Natural killer cell (primary cell): ENCODE data around the gene OSGIN1. TPM values are rescaled to one million over a fixed set of nuclear protein-coding genes. Genes with fewer than 3 reads are reported as not detected.

Experiments used
- ATAC-seq, 3 donors: fragments of 150-1000 bp in 2 of 3; fragments of 200-7000 bp in 1 of 3; cut with Tn5 transposase; 1 replicate in 1 of 3; 2 replicates in 2 of 3; pipeline ENCODE4 v1.10.0; 2021; ENCODE audit warnings: mild to moderate bottlenecking in 2 of 3, moderate library complexity in 2 of 3
- DNase-seq, 2 donors: peaks; one replicate each; pipeline versions ENCODE4 v3.0.0 to v3.0.0-alpha.2; 2013 to 2021; ENCODE audit warnings: mixed read lengths in 1 of 2
- H3K27ac ChIP-seq: one replicate; pipeline ENCODE4 v1.5.1; 2013; ENCODE audit warnings: mild to moderate bottlenecking, low read length
- H3K27me3 ChIP-seq: one replicate; pipeline ENCODE4 v1.6.1; 2013; ENCODE audit warnings: low read length; ENCODE audit not compliant: control insufficient read depth, insufficient read depth
- H3K36me3 ChIP-seq: one replicate; pipeline ENCODE4 v1.6.1; 2013; ENCODE audit warnings: low read length; ENCODE audit not compliant: control insufficient read depth, insufficient read depth
- H3K4me1 ChIP-seq: one replicate; pipeline ENCODE4 v1.6.1; 2013; ENCODE audit warnings: low read length; ENCODE audit not compliant: control insufficient read depth, insufficient read depth
- H3K4me3 ChIP-seq: one replicate; pipeline ENCODE4 v1.5.1; 2013; ENCODE audit warnings: low read length
- H3K9me3 ChIP-seq: one replicate; pipeline ENCODE4 v1.6.1; 2013; ENCODE audit warnings: low read length; ENCODE audit not compliant: control insufficient read depth, insufficient read depth
- H3K27ac Mint-ChIP-seq, 2 donors: one replicate each; pipeline ENCODE4 v1.8.0; 2022; ENCODE audit warnings: mild to moderate bottlenecking in 2 of 2, mixed read lengths in 2 of 2, moderate library complexity in 1 of 2
- H3K27me3 Mint-ChIP-seq, 2 donors: one replicate each; pipeline ENCODE4 v1.8.0; 2022; ENCODE audit warnings: low read depth in 2 of 2, mixed read lengths in 2 of 2
- H3K36me3 Mint-ChIP-seq: one replicate; pipeline ENCODE4 v1.8.0; 2022; ENCODE audit warnings: mixed read lengths
- H3K4me1 Mint-ChIP-seq, 2 donors: one replicate each; pipeline ENCODE4 v1.8.0; 2022; ENCODE audit warnings: mixed read lengths in 2 of 2
- H3K4me3 Mint-ChIP-seq: one replicate; pipeline ENCODE4 v1.8.0; 2022; ENCODE audit warnings: mild to moderate bottlenecking, moderate library complexity, mixed read lengths
- H3K9me3 Mint-ChIP-seq, 2 donors: one replicate each; pipeline ENCODE4 v1.8.0; 2022; ENCODE audit warnings: mixed read lengths in 2 of 2
- WGBS: methylation state at CpG from one replicate; pipeline ENCODE4 v1.1.7; 2013; ENCODE audit warnings: missing lambda C conversion rate; ENCODE audit not compliant: insufficient coverage; 5-methylcytosine and 5-hydroxymethylcytosine counted together
- intact Hi-C: fragments of 100-400 bp; cut with micrococcal nuclease; formaldehyde crosslinking; loops from one replicate; pipeline ENCODE4 v1.14.2; 2022
- total RNA-seq, 4 donors: library from RNA; stranded (reverse); fragments of 120-200 nt in 1 of 4; gene quantifications; one replicate each; pipeline versions ENCODE4 v1.2.3 to v1.2.4, GENCODE V29; 2013 to 2022
- TF ChIP-seq, protein P1 (sequence below): fragments of 200-600 bp; IDR thresholded peaks from one replicate; pipeline ENCODE4 v1.8.0; 2022; ENCODE audit warnings: antibody characterized with exemption

Gene OSGIN1
- total RNA-seq, 3 donors from 2014 or later (not counting 1 experiment from before 2014, with no cell fraction given) = 3.9 to 4.1 (median 4.0) TPM

DNA sequence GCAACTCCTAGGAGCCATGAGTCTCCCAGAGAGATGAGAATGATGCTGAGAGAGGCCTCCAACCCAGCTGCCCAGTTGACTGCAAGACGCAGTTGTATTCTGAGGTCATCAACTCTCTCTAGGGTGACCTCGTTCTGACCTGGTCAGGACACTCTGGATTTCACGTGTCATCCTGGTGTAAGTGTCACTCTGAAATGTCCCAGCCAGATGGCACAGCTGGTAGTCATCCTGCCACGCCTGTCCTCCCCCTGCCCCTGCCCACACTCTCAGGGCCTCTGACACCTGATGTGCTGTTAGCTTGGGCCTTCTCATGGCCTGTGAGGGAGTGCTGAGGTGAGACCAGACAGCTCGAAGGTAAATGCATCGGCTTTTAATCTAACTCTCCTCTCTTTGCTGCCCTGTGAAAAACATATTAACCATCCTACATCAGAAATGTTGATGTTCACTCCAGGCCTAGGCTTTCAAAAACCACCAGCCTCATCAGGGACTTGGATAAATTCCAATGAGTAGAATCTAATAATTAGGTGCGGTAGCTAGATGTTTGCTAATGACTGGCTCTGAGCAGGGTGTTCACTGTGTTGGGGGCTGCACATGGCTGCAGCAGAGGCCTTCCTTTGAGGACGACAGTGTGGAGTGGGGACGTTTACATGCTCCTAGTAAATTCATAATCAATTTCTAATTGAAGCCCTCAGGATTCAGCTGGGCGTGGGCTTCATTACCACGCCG lies 40.4 kb upstream of the OSGIN1 start:
- H3K9me3 Mint-ChIP-seq = no peaks in the 10 kb centered on the region
- peaks cover 15 to 17% of the 10 kb centered on the region in 2 donors for H3K4me1 Mint-ChIP-seq
- H3K4me3 Mint-ChIP-seq = no peak overlapping the region
- intact Hi-C loops = no loop called here
- 97% methylated on average over 12 of the region's 12 CpGs for WGBS
- H3K27me3 ChIP-seq = no peaks in the 10 kb centered on the region
- TF ChIP-seq, protein P1, sequence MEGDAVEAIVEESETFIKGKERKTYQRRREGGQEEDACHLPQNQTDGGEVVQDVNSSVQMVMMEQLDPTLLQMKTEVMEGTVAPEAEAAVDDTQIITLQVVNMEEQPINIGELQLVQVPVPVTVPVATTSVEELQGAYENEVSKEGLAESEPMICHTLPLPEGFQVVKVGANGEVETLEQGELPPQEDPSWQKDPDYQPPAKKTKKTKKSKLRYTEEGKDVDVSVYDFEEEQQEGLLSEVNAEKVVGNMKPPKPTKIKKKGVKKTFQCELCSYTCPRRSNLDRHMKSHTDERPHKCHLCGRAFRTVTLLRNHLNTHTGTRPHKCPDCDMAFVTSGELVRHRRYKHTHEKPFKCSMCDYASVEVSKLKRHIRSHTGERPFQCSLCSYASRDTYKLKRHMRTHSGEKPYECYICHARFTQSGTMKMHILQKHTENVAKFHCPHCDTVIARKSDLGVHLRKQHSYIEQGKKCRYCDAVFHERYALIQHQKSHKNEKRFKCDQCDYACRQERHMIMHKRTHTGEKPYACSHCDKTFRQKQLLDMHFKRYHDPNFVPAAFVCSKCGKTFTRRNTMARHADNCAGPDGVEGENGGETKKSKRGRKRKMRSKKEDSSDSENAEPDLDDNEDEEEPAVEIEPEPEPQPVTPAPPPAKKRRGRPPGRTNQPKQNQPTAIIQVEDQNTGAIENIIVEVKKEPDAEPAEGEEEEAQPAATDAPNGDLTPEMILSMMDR = no peak
- H3K9me3 ChIP-seq = no peaks in the 10 kb centered on the region
- no peak for ATAC-seq
- no peaks in the 10 kb centered on the region for H3K4me1 ChIP-seq
- DNase-seq = no peak
- no peak overlapping the region for H3K4me3 ChIP-seq
- H3K27me3 Mint-ChIP-seq = no peaks in the 10 kb centered on the region
- peaks cover 8% of the 10 kb centered on the region for H3K36me3 Mint-ChIP-seq
- no peak overlapping the region for H3K27ac Mint-ChIP-seq
- peaks cover 56% of the 10 kb centered on the region for H3K36me3 ChIP-seq
- H3K27ac ChIP-seq = no peak overlapping the region

DNA sequence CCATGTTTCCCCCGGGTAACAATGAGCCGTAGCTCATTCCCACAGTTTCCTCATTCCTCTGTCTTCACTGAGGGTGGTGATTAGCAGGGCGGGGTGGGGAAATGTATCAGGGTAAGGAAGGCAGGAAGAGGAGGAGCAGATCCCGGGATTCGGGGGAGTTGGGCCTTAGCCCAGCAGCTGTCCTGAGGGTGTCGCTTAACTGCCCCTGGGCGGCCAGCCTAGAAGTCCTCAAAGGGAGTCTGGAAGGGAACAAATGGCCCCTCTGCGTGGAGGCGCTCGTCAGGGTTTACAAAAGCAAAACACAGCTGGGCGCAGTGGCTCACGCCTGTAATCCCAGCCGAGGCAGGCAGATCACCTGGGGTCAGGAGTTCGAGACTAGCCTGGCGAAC lies 39.8 kb upstream of the OSGIN1 start:
- no peaks in the 10 kb centered on the region for H3K9me3 ChIP-seq
- no peak overlapping the region for H3K27ac Mint-ChIP-seq
- H3K36me3 ChIP-seq = peaks cover 57% of the 10 kb centered on the region
- H3K27me3 Mint-ChIP-seq = no peaks in the 10 kb centered on the region
- DNase-seq (no peak), ATAC-seq (no peak)
- peaks cover 13 to 17% of the 10 kb centered on the region in 2 donors for H3K4me1 Mint-ChIP-seq
- H3K36me3 Mint-ChIP-seq = peaks cover 9% of the 10 kb centered on the region
- no peak overlapping the region for H3K4me3 ChIP-seq
- H3K4me1 ChIP-seq = no peaks in the 10 kb centered on the region
- no peaks in the 10 kb centered on the region for H3K27me3 ChIP-seq
- no peak overlapping the region for H3K27ac ChIP-seq
- intact Hi-C loops = no loop called here
- TF ChIP-seq, protein P1 = no peak
- no peak overlapping the region for H3K4me3 Mint-ChIP-seq
- 98% methylated on average over 15 of the region's 15 CpGs for WGBS
- no peaks in the 10 kb centered on the region for H3K9me3 Mint-ChIP-seq

DNA sequence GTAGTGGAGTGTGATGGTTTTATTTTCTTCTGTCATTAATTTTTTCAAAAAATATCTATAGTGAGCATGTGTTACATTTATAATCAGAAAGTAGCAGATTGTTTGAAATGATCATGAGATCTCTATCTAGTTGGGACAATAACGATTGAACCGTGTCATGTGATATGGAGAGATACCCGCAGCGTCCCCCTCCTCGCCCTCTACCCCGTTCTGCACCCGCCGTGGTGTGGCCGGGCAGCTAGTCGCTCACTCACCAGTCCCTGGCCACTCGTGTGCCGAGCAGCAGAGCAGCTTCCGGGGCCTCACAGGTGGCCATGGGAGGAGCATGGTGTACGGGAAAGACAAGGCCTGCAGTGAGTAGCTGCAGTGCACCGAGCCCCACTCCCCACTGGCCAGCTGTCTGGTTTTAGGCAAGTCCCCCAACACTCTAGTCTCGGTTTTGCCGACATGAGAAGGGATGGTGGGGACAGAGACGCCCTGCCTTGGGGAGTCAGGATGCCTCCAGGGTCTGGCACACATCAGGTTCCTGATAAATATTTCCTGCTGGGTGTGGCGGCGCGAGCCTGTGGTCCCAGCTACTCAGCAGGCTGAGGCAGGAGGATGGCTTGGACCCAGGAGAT lies 38.8 kb upstream of the OSGIN1 start:
- TF ChIP-seq, protein P1 = no peak
- intact Hi-C loops = no loop called here
- Mint-ChIP-seq H3K27ac (no peak overlapping the region), H3K36me3 (peaks cover 18% of the 10 kb centered on the region), H3K9me3 (no peaks in the 10 kb centered on the region), H3K27me3 (no peaks in the 10 kb centered on the region), H3K4me1 (peaks cover 8 to 12% of the 10 kb centered on the region in 2 donors), H3K4me3 (no peak overlapping the region)
- H3K36me3 ChIP-seq = peaks cover 60% of the 10 kb centered on the region
- H3K27me3 ChIP-seq = no peaks in the 10 kb centered on the region
- WGBS = 97% methylated on average over 21 of the region's 21 CpGs
- no peaks in the 10 kb centered on the region for H3K4me1 ChIP-seq
- H3K27ac ChIP-seq = no peak overlapping the region
- ATAC-seq = no peak
- no peak for DNase-seq
- no peak overlapping the region for H3K4me3 ChIP-seq
- H3K9me3 ChIP-seq = no peaks in the 10 kb centered on the region
